IPS DF 4.7 (cell line): Measurements from ENCODE around the gene CHST15.

ENCODE experiments used
- DNase-seq: peaks from one replicate; pipeline ENCODE4 v3.0.0-alpha.2; 2013; ENCODE audit warnings: low spot score; ENCODE audit errors: extremely low read depth

CHST15 gene

GRCh38 chr10:124032087-124032935 is 61.1 kb downstream of the CHST15 start:
- DNase-seq, result no peak

GRCh38 chr10:124030492-124031110 is 62.8 kb downstream of the CHST15 start:
- no peak for DNase-seq

- DNase-seq, result no peak
These were observed 63.3 kb downstream of the CHST15 start for GRCh38 chr10:124030061-124030460.

GRCh38 chr10:124029559-124029958 is 63.8 kb downstream of the CHST15 start:
- no peak for DNase-seq

- DNase-seq, result no peak
These were observed 64.5 kb downstream of the CHST15 start for GRCh38 chr10:124028700-124029480.

- DNase-seq, result no peak
These were observed 65.7 kb downstream of the CHST15 start for GRCh38 chr10:124027651-124028050.

- no peak for DNase-seq
These were observed 66.3 kb downstream of the CHST15 start for GRCh38 chr10:124027031-124027611.

GRCh38 chr10:124026589-124026939 is 66.8 kb downstream of the CHST15 start:
- DNase-seq, result no peak

GRCh38 chr10:124025660-124026588 is 67.5 kb downstream of the CHST15 start:
- DNase-seq, result no peak

GRCh38 chr10:124025152-124025551 is 68.2 kb downstream of the CHST15 start:
- no peak for DNase-seq

GRCh38 chr10:124022066-124022465 is 71.3 kb downstream of the CHST15 start:
- DNase-seq, result no peak

- DNase-seq, result no peak
These were observed 72.2 kb downstream of the CHST15 start for GRCh38 chr10:124020981-124021815.

- no peak for DNase-seq
These were observed 73.3 kb downstream of the CHST15 start for GRCh38 chr10:124019886-124020797.

GRCh38 chr10:124018886-124019525 is 74.4 kb downstream of the CHST15 start:
- DNase-seq, result no peak

GRCh38 chr10:124017729-124018128 is 75.7 kb downstream of the CHST15 start:
- no peak for DNase-seq

GRCh38 chr10:124016804-124017375 is 76.5 kb downstream of the CHST15 start:
- DNase-seq, result no peak

GRCh38 chr10:124015991-124016390 is 77.4 kb downstream of the CHST15 start:
- DNase-seq, result no peak
